Tibial nerve (tissue), 4 donors: ENCODE results near the gene SCIN. TPM values are rescaled to one million over a fixed set of nuclear protein-coding genes. Genes with fewer than 3 reads are reported as not detected.
"Not testable (repeated sequence)": the region's sequence is repeated elsewhere in the genome, so short reads cannot be mapped to it uniquely, and the experiment has no call there.

Experiments used
- DNase-seq, 2 donors: peaks; one replicate each; pipeline ENCODE4 v3.0.0-alpha.2; 2019; ENCODE audit warnings: low spot score in 2 of 2
- H3K27ac ChIP-seq, 4 donors: fragments of 200-600 bp; sonication (generic) in 3 of 4; one replicate each; pipeline ENCODE4 v1.5.1; 2017 to 2019; ENCODE audit warnings: mild to moderate bottlenecking in 1 of 4
- H3K27me3 ChIP-seq, 2 donors: fragments of 200-600 bp; sonication (generic) in 1 of 2; one replicate each; pipeline versions ENCODE4 v1.5.1 to v1.6.0; 2017 to 2019
- H3K36me3 ChIP-seq, 3 donors: fragments of 200-600 bp; sonication (generic); one replicate each; pipeline ENCODE4 v1.5.1; 2018 to 2019
- H3K4me1 ChIP-seq, 4 donors: fragments of 200-600 bp; sonication (generic) in 3 of 4; one replicate each; pipeline ENCODE4 v1.5.1; 2017 to 2019
- H3K4me3 ChIP-seq, 4 donors: fragments of 200-600 bp; sonication (generic) in 3 of 4; one replicate each; pipeline ENCODE4 v1.5.1; 2017 to 2019; ENCODE audit warnings: mild to moderate bottlenecking in 1 of 4, moderate library complexity in 1 of 4
- H3K9me3 ChIP-seq, 4 donors: fragments of 200-600 bp; sonication (generic) in 3 of 4; one replicate each; pipeline ENCODE4 v1.5.1; 2017 to 2019
- EP300 ChIP-seq, 2 donors: sonication (generic); formaldehyde crosslinking; IDR thresholded peaks; one replicate each; pipeline ENCODE4 v1.6.1; 2017; ENCODE audit warnings: antibody characterized with exemption in 2 of 2, mild to moderate bottlenecking in 1 of 2
- POLR2A ChIP-seq, 2 donors: fragments of 450-650 bp; IDR thresholded peaks; one replicate each; pipeline ENCODE4 v1.6.1; 2017; ENCODE audit warnings: antibody characterized with exemption in 2 of 2, mild to moderate bottlenecking in 2 of 2, moderate library complexity in 2 of 2
- WGBS, 2 donors: methylation state at CpG; one replicate each; pipeline ENCODE4 v1.1.5; 2018; 5-methylcytosine and 5-hydroxymethylcytosine counted together
- total RNA-seq, 4 donors: library from RNA; depleted of rRNA; stranded (reverse); fragments of >200 nt; gene quantifications; one replicate each; pipeline ENCODE4 v1.1.0, GENCODE V29; 2016
- TF ChIP-seq, protein P1 (sequence below), 5 experiments: fragments of 200-600 bp in 3 of 5; fragments of 450-650 bp in 2 of 5; sonication (generic) in 3 of 5; IDR thresholded peaks; one replicate each; pipeline ENCODE4 v1.5.1; 2016 to 2019; ENCODE audit warnings: antibody characterized with exemption in 5 of 5, mild to moderate bottlenecking in 3 of 5, moderate library complexity in 2 of 5

The SCIN gene
- total RNA-seq, 4 donors from 2014 or later, result under 0.01 to 7.0 (median 2.2) TPM

DNA sequence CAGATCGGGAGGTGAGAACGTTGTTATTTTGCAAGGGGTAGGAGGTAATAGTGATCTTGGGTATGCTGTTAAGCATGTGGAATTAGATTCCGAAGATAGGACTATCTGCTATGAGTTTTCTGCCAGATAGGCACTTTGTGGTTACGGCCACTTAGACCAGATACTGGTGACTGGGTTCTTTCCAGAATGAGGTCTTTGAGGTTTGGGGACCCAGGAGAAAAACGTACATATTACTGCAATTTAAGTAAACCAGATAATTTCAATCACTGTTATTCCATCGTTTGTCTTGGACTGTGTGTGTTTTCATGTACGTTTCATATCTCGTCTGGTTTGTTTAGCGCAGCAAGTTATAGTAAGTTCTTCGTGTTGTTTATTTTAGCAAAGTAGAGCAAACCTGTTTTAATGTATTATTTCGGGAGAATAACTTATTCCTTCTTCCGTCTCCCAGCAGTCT, 117.2 kb downstream of the SCIN start:
- no peaks in the 10 kb centered on the region for H3K27me3 ChIP-seq
- peaks cover 0 to 33% (median 1%) of the 10 kb centered on the region in 4 donors for H3K4me1 ChIP-seq
- WGBS, 2 donors, result 11 to 12% methylated on average over 12 of the region's 12 CpGs
- H3K36me3 ChIP-seq, result no peaks in the 10 kb centered on the region
- peak overlapping the region; percentile 53 to 95 (median 79) for H3K27ac ChIP-seq
- TF ChIP-seq, protein P1, sequence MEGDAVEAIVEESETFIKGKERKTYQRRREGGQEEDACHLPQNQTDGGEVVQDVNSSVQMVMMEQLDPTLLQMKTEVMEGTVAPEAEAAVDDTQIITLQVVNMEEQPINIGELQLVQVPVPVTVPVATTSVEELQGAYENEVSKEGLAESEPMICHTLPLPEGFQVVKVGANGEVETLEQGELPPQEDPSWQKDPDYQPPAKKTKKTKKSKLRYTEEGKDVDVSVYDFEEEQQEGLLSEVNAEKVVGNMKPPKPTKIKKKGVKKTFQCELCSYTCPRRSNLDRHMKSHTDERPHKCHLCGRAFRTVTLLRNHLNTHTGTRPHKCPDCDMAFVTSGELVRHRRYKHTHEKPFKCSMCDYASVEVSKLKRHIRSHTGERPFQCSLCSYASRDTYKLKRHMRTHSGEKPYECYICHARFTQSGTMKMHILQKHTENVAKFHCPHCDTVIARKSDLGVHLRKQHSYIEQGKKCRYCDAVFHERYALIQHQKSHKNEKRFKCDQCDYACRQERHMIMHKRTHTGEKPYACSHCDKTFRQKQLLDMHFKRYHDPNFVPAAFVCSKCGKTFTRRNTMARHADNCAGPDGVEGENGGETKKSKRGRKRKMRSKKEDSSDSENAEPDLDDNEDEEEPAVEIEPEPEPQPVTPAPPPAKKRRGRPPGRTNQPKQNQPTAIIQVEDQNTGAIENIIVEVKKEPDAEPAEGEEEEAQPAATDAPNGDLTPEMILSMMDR (IDR thresholded peaks at IDR 0.05), result no peak
- no peak for TF ChIP-seq EP300 (IDR thresholded peaks at IDR 0.05)
- no peak for TF ChIP-seq POLR2A (IDR thresholded peaks at IDR 0.05)
- no peak for DNase-seq
- H3K4me3 ChIP-seq, result peak overlapping the region; percentile 83 to 99 (median 97)
- H3K9me3 ChIP-seq, result no peaks in the 10 kb centered on the region

GRCh38 chr7:12688485-12689170, 118.1 kb downstream of the SCIN start:
- H3K9me3 ChIP-seq, H3K36me3 ChIP-seq, H3K27me3 ChIP-seq, DNase-seq: not testable (repeated sequence)
- Histone ChIP-seq H3K4me1 (peaks cover 0 to 32% (median 1%) of the 10 kb centered on the region in 4 donors), H3K4me3 (peak overlapping the region in 3 of 4 donors; percentile 31 to 95 (median 83)), H3K27ac (peak overlapping the region in 1 of 4 donors; percentile 56)
- 66 to 69% methylated on average over 3 of the region's 3 CpGs for WGBS, 2 donors

- Histone ChIP-seq H3K27ac (peak overlapping the region in 1 of 4 donors; percentile 56), H3K36me3 (no peaks in the 10 kb centered on the region), H3K4me1 (peaks cover 0 to 26% (median 0%) of the 10 kb centered on the region in 4 donors), H3K27me3 (no peaks in the 10 kb centered on the region), H3K4me3 (peak overlapping the region; percentile 3 to 95 (median 24)), H3K9me3 (no peaks in the 10 kb centered on the region)
- WGBS, 2 donors, result 65 to 66% methylated on average over 2 of the region's 2 CpGs
- TF ChIP-seq, protein P1 (IDR thresholded peaks at IDR 0.05), result no peak
- TF ChIP-seq POLR2A (IDR thresholded peaks at IDR 0.05), result no peak
- no peak for TF ChIP-seq EP300 (IDR thresholded peaks at IDR 0.05)
- DNase-seq, result no peak
Measured at GRCh38 chr7:12689451-12689850, 118.9 kb downstream of the SCIN start.

DNA sequence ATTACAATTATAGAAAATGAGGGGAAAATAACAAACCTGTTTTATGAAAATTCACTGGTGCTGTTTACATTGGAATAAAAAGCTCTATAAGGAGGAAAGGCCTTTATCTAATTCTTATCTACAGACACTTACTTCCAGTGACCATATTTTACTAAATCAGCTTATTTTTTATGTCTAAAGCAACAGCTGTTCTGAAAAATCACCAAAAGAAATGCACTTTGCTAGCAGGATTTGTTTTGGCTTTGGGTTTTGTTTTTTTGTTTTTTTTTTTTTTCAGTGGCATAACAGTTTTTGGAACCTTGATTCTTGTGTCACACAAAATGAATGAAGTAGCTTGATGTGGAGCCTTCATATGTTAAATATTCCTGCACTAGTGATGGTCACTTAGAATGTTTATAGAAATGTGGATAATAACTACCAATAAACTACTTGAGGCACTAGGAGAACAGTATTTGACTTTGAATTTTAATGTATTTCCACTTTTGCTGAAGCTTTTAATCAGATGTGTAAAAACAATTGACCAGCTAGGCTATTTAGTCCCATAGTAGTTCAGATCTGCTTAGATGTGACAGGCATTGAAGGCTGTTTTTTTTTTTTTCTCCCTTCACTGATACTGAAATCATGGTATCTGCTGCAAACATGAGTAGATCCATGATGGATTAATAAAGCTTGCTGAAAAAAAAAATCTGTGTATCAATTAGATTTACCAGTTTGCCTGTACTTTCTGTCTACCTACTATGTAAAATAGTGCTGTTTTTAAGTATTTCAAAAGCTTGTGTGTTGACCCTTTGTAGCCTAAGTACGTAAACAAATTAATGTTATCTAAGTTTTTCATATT, 119.7 kb downstream of the SCIN start:
- H3K4me3 ChIP-seq, result peak overlapping the region in 3 of 4 donors; percentile 18 to 95 (median 31)
- peak overlapping the region in 1 of 4 donors; percentile 56 for H3K27ac ChIP-seq
- DNase-seq, result no peak
- no peaks in the 10 kb centered on the region for H3K9me3 ChIP-seq
- WGBS, 2 donors, result 78 to 85% methylated on average over 1 of the region's 1 CpG
- H3K4me1 ChIP-seq, result peaks cover 0 to 26% (median 0%) of the 10 kb centered on the region in 4 donors
- no peak for TF ChIP-seq EP300 (IDR thresholded peaks at IDR 0.05)
- no peak for TF ChIP-seq POLR2A (IDR thresholded peaks at IDR 0.05)
- H3K27me3 ChIP-seq, result no peaks in the 10 kb centered on the region
- H3K36me3 ChIP-seq, result no peaks in the 10 kb centered on the region

DNA sequence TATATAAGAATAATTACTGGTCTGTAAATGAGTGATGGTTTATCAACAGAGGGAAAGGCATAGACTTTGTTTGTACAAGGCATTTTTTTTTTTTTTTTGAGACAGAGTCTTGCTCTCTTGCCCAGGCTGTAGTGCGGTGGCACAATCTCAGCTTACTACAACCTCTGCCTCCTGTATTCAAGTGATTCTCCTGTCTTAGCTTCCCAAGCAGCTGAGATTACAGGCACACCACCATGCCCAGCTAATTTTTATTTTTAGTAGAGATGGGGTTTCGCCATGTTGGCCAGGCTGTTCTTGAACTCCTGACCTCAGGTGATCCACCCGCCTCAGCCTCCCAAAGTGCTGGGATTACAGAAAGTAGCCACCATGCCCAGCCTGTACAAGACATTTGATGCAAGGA, 120.9 kb downstream of the SCIN start:
- not testable (repeated sequence) for H3K4me3 ChIP-seq, H3K27ac ChIP-seq
- 95 to 98% methylated on average over 3 of the region's 3 CpGs for WGBS, 2 donors

DNA sequence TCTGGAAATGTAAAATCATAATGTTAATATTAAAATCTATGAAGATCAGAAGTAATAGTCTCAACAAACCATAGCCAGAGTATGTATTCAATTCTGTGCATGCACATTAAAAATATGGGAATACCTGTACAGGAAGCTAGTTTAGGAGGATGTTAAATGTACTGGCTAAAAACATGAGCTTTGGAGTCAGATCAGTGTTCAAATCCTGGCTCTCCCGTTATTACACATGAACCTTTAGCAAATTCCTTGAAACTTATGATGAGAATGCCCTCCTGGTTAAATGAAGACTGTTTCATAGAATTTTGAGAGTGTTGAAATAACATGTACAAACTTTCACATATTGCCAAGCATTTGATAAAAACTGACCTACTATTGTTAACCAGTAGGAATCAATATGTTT, 121.5 kb downstream of the SCIN start:
- H3K36me3 ChIP-seq, result no peaks in the 10 kb centered on the region
- no peak overlapping the region for H3K27ac ChIP-seq
- DNase-seq, result no peak
- no peak overlapping the region for H3K4me3 ChIP-seq
- H3K9me3 ChIP-seq, result no peaks in the 10 kb centered on the region
- TF ChIP-seq, protein P1 (IDR thresholded peaks at IDR 0.05), result no peak
- TF ChIP-seq POLR2A (IDR thresholded peaks at IDR 0.05) (no peak), EP300 (IDR thresholded peaks at IDR 0.05) (no peak)
- WGBS, 2 donors, result 80 to 83% methylated on average over 1 of the region's 1 CpG
- H3K4me1 ChIP-seq, result peaks cover 0 to 19% (median 0%) of the 10 kb centered on the region in 4 donors
- H3K27me3 ChIP-seq, result no peaks in the 10 kb centered on the region

More for the DNA sequence above, 120.9 kb downstream of the SCIN start:
- H3K4me1 ChIP-seq, result peaks cover 0 to 19% (median 0%) of the 10 kb centered on the region in 4 donors
- DNase-seq, H3K27me3 ChIP-seq, H3K36me3 ChIP-seq, H3K9me3 ChIP-seq: not testable (repeated sequence)
